Measurements from ENCODE around the gene ELOVL6.
"Not testable (repeated sequence)": the region's sequence is repeated elsewhere in the genome, so short reads cannot be mapped to it uniquely, and the experiment has no call there.

The ELOVL6 gene

DNA sequence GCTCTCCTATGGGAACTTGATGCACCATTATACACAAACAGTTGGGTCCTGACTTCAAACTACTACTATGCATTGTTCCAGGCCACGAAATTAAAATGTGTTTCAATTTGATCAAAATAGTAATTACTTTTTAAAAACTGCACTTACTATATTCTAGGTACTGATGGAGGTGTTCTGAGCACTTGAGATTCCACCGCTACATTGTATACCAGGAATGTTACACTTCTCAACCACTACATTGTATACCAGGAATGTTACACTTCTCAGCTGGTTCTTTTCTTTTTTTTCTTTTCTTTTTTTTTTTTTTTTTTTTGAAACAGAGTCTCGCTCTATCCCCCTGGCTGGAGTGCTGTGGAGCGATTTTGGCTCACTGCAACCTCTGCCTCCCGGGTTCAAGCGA is 77.9 kb downstream of the ELOVL6 start:
- DNase-seq, result no peak

DNA sequence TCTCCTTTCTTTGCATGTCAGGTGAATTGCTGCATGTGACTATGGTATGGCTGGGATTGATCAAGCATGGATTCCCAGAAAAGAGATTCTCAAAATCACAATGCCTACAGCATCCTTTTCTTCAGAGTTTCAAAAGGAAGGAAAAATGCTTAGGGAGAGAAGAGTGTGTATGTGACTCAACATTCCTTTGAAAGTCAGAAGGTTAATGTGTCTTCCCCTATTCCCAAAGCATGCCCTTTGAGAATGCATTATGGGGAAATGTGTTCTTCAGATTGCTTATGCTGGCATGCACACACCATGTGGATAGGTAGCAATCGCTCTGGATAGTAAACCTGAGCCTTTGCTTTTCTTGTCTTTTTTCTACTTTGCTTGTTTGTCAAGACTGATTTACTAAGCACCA is 78.5 kb downstream of the ELOVL6 start:
- DNase-seq, result no peak

GRCh38 chr4:110119337-110119736 is 79.1 kb downstream of the ELOVL6 start:
- DNase-seq, result no peak

DNA sequence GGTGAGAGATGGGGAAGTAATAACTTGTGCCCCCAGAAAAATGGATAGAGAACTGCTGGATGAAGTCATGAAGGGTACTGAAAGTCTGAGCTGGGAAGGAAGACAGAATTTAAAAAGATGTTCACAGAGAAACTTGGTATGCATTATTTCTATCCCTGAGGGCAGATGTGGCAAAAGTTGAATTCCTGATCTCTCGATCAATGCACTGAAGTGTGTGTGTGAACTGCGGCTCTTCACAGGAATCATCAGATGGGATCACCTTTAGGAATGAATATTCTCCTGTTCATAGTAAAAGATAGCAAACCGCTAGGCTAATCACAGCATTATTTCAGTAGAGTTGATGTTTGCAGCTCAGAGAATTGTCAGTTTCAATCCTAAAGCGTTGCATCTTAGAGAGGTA is 86.4 kb downstream of the ELOVL6 start:
- DNase-seq, result no peak

DNA sequence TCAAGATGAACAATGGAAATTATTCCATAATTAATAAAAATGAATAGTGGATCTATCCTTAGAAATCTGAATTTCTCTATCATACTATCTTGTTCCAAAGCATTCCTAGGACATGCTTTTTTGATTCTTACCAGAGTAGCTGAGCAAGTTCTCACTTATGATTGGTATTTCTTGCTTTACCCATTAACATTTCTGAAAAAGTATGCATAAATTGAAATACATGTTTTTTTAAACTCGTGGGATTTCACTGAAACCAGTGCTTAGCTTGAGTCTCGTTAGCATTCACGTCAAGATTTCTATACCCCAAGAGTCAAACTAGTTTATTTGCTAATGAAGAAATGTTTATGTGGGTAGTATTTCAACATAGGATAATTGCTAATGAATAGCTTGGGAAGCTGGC is 89.0 kb downstream of the ELOVL6 start:
- DNase-seq, result no peak

DNA sequence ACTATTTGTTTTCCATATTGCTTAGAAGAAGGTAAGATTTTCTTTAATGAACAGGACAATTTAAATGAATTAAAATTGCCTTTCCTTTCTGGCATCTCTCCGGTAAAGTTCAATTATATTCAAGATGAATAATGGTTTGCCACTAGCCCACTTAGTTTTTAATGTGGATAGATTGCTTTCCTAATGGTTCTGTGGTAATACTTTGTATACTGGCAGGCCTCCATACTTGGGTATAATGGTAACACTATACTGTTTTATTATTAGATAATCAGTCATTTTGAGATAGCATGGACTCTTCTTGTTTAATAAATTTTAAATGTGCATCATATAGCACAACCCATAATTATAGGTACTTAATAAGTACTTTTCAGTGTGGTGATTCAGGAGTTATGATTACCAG is 89.5 kb downstream of the ELOVL6 start:
- DNase-seq, result no peak

DNA sequence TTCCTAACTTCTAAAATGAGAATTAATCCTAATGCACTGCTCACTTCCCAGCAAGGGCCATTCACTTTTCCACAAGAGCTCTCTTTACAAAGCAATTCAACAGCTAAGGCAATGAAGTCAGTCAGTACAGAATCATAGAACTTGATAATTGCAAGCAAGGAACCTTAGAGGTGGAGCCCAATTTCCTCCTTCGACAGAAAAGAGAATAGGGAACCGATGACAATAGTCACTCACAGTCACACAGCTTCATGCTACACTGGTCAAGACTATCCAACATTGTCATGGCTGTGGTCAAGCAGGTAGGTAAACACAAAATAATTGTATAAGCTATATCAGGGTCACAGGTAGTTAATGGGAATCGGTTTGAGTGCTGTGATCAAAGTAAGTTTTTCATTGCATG is 90.0 kb downstream of the ELOVL6 start:
- DNase-seq, result no peak

- DNase-seq, result no peak
These were observed 90.5 kb downstream of the ELOVL6 start for GRCh38 chr4:110107866-110108265.

DNA sequence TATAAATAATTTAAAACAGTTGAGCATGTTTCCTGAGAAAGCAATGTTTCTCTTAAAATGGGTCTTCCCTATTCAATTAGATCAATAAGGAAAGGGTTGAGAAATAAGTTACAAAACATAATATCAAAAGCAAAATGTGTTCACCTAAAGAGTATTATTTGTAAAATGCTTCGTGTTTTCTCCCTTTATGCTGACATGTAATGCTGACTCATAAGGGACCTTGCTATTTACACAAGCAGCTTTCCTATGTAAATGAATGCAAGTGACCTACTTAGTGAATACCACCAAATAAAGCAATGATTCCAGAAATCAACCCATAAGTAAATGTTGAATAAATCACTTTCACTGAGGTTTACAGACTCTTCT is 91.5 kb downstream of the ELOVL6 start:
- no peak for DNase-seq

- DNase-seq, result no peak
These were observed 93.8 kb downstream of the ELOVL6 start for GRCh38 chr4:110104661-110105060.

- no peak for DNase-seq
These were observed 98.8 kb downstream of the ELOVL6 start for GRCh38 chr4:110099638-110100037.

GRCh38 chr4:110096405-110096804 is 102.0 kb downstream of the ELOVL6 start:
- no peak for DNase-seq

DNA sequence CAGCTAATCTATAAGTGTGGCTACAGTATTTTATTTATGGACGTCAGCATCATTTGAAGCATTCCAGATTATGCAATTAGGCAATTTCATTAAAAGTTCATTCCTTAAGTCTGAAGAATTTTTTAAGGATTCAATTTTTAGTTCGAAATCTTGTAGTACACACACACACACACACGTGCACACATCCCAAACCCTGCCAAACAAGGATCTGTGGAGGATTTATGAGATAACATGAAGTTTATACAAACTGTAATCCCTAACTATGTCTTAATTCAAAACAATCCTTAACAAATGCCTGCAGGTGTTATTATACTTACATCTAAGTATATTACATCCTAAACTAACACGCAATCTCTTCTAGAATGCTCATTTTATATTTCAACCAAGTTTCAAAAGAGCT is 105.8 kb downstream of the ELOVL6 start:
- DNase-seq, result no peak

GRCh38 chr4:110091434-110092140 is 106.8 kb downstream of the ELOVL6 start:
- DNase-seq, result no peak

- no peak for DNase-seq
These were observed 109.7 kb downstream of the ELOVL6 start for GRCh38 chr4:110088670-110089069.

DNA sequence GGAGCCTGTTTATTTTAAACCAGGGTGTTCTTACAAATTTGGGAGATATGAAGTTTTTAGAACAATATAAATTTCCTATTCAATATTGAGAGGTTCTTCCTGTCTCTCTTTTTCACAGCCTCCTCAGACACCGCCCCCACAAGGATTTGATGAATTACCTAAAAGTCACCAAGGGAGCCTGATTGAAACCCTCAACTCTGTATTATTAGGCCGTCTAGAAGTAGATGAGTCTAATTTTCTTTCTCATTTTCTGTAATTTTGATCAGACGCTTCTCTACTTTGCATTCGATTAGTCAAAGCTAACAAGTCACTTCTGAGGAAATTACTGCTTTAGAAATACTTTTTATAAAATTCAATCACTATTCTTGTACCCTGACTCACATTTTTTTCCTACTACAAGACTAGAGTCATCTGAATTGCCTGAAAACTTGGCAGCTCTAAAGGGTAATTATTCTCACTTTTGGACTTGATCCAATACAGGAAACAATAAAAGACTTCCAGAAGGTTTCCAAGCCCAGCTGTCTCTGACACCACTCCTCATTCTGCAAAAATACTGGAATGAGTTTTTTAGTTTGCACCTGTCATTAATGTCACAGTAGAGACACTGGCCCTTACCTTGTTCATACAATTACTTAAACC is 111.2 kb downstream of the ELOVL6 start:
- no peak for DNase-seq

GRCh38 chr4:110085131-110085530 is 113.3 kb downstream of the ELOVL6 start:
- no peak for DNase-seq

- no peak for DNase-seq
These were observed 114.3 kb downstream of the ELOVL6 start for GRCh38 chr4:110084154-110084553.

DNA sequence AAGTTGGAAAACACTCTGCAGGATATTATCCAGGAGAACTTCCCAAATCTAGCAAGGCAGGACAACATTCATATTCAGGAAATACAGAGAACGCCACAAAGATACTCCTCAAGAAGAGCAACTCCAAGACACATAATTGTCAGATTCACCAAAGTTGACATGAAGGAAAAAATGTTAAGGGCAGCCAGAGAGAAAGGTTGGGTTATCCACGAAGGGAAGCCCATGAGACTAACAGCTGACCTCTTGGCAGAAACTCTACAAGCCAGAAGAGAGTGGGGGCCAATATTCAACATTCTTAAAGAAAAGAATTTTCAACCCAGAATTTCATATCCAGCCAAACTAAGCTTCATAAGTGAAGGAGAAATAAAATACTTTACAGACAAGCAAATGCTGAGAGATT is 120.3 kb downstream of the ELOVL6 start:
- not testable (repeated sequence) for DNase-seq

GRCh38 chr4:110076828-110077227 is 121.6 kb downstream of the ELOVL6 start:
- DNase-seq, result not testable (repeated sequence)

- no peak for DNase-seq
These were observed 122.5 kb downstream of the ELOVL6 start for GRCh38 chr4:110075891-110076290.

DNA sequence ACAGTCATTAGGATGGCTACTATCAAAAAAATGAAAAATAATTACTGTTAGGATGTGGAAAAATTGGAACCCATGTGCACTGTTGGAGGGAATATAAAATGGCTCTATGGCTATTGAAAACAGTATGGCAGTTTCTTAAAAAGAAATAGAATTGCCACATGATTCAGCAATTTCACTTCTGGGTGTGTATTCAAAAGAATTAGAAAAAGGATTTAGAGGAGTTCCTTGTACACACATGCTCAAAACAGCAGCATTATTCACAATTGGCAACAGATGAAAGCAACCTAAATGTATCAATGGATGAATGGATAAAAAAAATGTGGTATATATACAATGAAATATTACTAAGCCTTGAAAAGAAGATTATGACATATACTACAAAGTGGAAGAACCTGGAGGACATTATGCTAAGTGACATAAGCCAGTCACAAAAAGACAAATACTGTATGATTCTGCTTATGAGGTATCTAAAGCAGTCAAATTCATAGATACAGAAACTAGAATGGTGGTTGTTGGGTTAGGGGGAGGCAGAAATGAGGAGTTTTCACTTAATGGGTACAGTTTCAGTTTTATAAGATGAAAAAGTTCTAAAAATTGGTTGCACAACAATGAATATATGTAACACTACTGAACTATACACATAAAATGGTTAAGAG is 123.2 kb downstream of the ELOVL6 start:
- no peak for DNase-seq

- no peak for DNase-seq
These were observed 123.8 kb downstream of the ELOVL6 start for GRCh38 chr4:110074570-110074969.

DNA sequence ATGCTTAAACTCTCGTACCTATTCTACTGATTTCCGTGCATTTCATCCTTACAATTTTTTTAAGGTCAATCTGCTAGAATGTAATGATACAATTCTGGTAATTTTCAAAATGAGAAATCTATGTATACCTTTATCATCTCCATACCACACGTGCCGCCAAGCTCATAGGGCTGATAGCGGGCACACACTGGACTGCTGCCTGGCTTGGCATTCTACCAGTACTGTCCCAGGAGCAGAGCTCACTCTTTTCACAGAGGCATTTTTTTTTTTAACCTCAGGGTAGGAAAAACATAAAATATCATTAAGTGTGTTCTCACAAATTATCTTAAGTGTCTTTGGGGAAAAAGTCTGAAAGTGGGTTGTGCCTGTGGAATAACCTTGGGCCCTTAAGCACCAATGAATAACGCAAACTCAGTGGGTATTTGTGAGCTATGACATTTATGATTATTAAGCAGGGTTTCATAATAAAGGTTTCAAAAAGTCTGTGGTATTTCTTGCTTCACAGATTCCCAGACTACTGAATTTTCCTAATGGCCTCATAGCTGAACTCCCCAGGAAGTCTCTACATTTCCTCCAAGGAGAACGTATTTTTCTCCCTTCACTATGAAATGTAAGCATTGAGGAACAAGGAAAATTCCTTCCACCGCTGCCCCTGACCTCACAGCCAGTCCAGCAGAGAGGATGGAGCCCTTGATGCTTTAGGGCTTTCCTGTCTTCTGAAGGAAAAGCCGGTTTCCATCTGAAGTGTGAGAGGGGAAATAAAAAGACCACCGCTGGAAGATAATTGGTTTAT is 125.2 kb downstream of the ELOVL6 start:
- no peak for DNase-seq
